GM23248 (cell line): ENCODE measurements around the gene ACSF3. TPM values are rescaled to one million over a fixed set of nuclear protein-coding genes. Genes with fewer than 3 reads are reported as not detected.

Experiments used
- DNase-seq: peaks from one replicate; pipeline ENCODE4 v3.0.0-alpha.2; 2015
- H2AFZ ChIP-seq: fragments of 200-600 bp; sonication (generic); 2 replicates; pipeline ENCODE4 v1.6.1; 2016; ENCODE audit warnings: antibody characterized with exemption
- H3F3A ChIP-seq: fragments of 200-600 bp; sonication (generic); 2 replicates; pipeline ENCODE4 v1.6.1; 2016; ENCODE audit warnings: mild to moderate bottlenecking, antibody characterized with exemption, mixed run types; ENCODE audit not compliant: insufficient read depth
- H3K27ac ChIP-seq: fragments of 200-600 bp; sonication (generic); 2 replicates; pipeline ENCODE4 v1.5.1; 2016; ENCODE audit warnings: mild to moderate bottlenecking
- H3K27me3 ChIP-seq: fragments of 200-600 bp; sonication (generic); replicated peaks from 2 replicates; pipeline ENCODE4 v1.6.1; 2016; ENCODE audit warnings: mild to moderate bottlenecking; ENCODE audit not compliant: insufficient read depth
- H3K36me3 ChIP-seq: fragments of 200-600 bp; sonication (generic); 2 replicates; pipeline ENCODE4 v1.6.1; 2016; ENCODE audit warnings: low read depth, mild to moderate bottlenecking
- H3K4me1 ChIP-seq: fragments of 200-600 bp; sonication (generic); 2 replicates; pipeline ENCODE4 v1.6.1; 2016; ENCODE audit warnings: mild to moderate bottlenecking; ENCODE audit not compliant: insufficient read depth
- H3K4me2 ChIP-seq: fragments of 200-600 bp; sonication (generic); one replicate; pipeline ENCODE4 v1.6.1; 2016; ENCODE audit warnings: mild to moderate bottlenecking; ENCODE audit not compliant: unreplicated experiment
- H3K4me3 ChIP-seq: fragments of 200-600 bp; sonication (generic); 2 replicates; pipeline ENCODE4 v1.5.1; 2016; ENCODE audit warnings: mild to moderate bottlenecking
- H3K79me2 ChIP-seq: fragments of 200-600 bp; sonication (generic); 2 replicates; pipeline ENCODE4 v1.6.1; 2016; ENCODE audit warnings: mild to moderate bottlenecking; ENCODE audit not compliant: insufficient read depth
- H3K9ac ChIP-seq: fragments of 200-600 bp; sonication (generic); 2 replicates; pipeline ENCODE4 v1.6.1; 2016; ENCODE audit warnings: mild to moderate bottlenecking
- H3K9me2 ChIP-seq: fragments of 200-600 bp; sonication (generic); 2 replicates; pipeline ENCODE4 v1.6.1; 2016; ENCODE audit warnings: mixed run types, mild to moderate bottlenecking, moderate library complexity; ENCODE audit not compliant: insufficient read depth
- H3K9me3 ChIP-seq: fragments of 200-600 bp; sonication (generic); one replicate; pipeline ENCODE4 v1.6.1; 2017; ENCODE audit warnings: low read depth
- H4K20me1 ChIP-seq: fragments of 200-600 bp; sonication (generic); 2 replicates; pipeline ENCODE4 v1.6.0; 2016; ENCODE audit not compliant: insufficient read depth
- EZH2 ChIP-seq: fragments of 200-600 bp; sonication (generic); IDR thresholded peaks from 2 replicates; pipeline ENCODE4 v1.6.1; 2018; ENCODE audit warnings: antibody characterized with exemption, mild to moderate bottlenecking; ENCODE audit not compliant: insufficient read depth, poor library complexity, severe bottlenecking
- EZH2phosphoT487 ChIP-seq: fragments of 200-600 bp; sonication (generic); IDR thresholded peaks from 2 replicates; pipeline ENCODE4 v1.6.1; 2018; ENCODE audit warnings: antibody characterized with exemption, moderate library complexity, mild to moderate bottlenecking, low read depth; ENCODE audit not compliant: insufficient read depth
- WGBS, 2 experiments: methylation state at CpG; one replicate each; pipeline ENCODE4 v1.1.6; 2015 to 2017; ENCODE audit warnings: low lambda C conversion rate in 2 of 2, low coverage in 1 of 2; ENCODE audit errors: missing lambda C conversion rate in 2 of 2; 5-methylcytosine and 5-hydroxymethylcytosine counted together
- in situ Hi-C: fragments of 300-500 bp; cut with MboI; formaldehyde crosslinking; loops from 2 replicates; pipeline ENCODE4 v1.15.0; 2020
- polyA plus RNA-seq: library from polyadenylated mRNA; unstranded; fragments of >200 nt; fragmentation: Nextera tagmentation; extraction: Ambion mirVana; gene quantifications from 2 replicates; pipeline ENCODE4 v1.2.1, GENCODE V29; 2016
- total RNA-seq: library from RNA; depleted of rRNA; stranded (reverse); fragments of >200 nt; shearing (Covaris generic); gene quantifications from 2 replicates; pipeline ENCODE4 v1.2.3, GENCODE V29; 2014

ACSF3 gene
- total and polyA plus RNA-seq, 2 experiments from 2014 or later, result 15.9 to 17.1 TPM

DNA sequence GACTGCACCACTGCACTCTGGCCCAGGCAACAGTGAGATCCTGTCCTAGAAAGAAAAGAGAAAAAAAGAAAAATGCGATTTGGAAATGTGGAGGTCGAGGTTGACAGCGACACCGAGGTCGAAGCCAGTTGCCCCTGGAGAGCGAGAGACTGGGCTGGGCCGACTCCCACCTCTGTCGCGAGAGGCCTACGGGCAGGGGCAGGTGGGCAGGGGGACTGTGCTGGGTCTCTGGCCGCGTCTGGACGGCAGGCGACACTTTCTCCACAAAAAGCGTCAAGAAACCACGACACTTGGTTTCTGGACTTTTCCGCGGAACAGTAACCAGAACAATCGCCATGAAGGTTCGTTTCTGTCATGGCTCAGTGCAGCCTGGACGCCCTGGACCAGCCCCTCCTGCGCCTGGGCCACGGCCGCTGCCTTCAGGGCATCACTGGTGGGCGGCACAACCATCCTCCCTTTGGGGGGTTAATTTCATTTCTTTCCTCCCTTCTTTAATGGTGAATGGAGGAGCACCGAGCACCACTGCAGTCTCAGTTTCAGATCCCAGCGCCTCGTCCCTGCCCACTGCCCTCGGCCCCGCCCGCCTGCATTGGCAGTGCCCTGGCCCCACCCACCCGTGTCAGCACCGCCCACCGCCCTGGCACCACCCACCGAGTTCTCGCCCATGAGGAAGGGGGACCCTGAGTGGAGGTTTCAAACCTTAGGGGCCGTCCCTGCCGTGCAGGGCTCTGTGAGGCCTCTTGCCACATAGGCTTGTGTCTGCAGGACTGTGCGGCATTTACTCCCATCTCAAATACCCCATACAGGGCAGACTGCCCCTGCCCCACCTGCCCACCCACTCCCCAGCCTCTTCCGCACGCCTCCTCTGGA, 59.4 kb downstream of the ACSF3 start:
- Histone ChIP-seq H3K27me3 (no peaks in the 10 kb centered on the region), H3K4me2 (no peak overlapping the region), H3K36me3 (no peaks in the 10 kb centered on the region), H3K4me3 (no peak overlapping the region), H3K9me3 (no peaks in the 10 kb centered on the region), H3K4me1 (peaks cover 12% of the 10 kb centered on the region), H3K9me2 (no peaks in the 10 kb centered on the region), H4K20me1 (no peaks in the 10 kb centered on the region), H3K27ac (no peak overlapping the region), H3F3A (peaks cover 13% of the 10 kb centered on the region), H3K79me2 (no peaks in the 10 kb centered on the region), H2AFZ (no peak overlapping the region), H3K9ac (no peak overlapping the region)
- WGBS, 2 experiments, result 88 to 91% methylated on average over 29 to 41 of the region's 41 CpGs
- no peak for TF ChIP-seq EZH2phosphoT487
- no peak for TF ChIP-seq EZH2
- in situ Hi-C loops, result no loop called here
- DNase-seq, result no peak

DNA sequence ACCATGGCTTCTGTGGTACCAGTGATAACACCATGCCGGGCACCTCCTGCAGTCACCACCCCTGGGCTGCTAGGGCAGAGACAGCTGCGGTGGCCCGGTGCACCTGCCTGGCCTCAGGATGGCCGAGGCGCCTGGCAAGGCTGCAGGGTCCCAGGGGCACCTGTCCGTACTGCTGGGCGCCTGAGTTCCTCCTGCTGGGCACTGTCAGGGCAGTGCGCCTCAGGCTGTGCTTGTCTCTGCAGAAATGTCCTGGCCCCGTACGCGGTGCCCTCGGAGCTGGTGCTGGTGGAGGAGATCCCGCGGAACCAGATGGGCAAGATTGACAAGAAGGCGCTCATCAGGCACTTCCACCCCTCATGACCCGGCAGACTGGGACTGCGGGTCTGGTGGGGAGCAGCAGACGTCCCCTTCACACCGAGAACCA, 60.2 kb downstream of the ACSF3 start:
- peaks cover 12% of the 10 kb centered on the region for H3K4me1 ChIP-seq
- in situ Hi-C loops, result no loop called here
- WGBS, 2 experiments, result 85 to 88% methylated on average over 19 of the region's 19 CpGs

DNA sequence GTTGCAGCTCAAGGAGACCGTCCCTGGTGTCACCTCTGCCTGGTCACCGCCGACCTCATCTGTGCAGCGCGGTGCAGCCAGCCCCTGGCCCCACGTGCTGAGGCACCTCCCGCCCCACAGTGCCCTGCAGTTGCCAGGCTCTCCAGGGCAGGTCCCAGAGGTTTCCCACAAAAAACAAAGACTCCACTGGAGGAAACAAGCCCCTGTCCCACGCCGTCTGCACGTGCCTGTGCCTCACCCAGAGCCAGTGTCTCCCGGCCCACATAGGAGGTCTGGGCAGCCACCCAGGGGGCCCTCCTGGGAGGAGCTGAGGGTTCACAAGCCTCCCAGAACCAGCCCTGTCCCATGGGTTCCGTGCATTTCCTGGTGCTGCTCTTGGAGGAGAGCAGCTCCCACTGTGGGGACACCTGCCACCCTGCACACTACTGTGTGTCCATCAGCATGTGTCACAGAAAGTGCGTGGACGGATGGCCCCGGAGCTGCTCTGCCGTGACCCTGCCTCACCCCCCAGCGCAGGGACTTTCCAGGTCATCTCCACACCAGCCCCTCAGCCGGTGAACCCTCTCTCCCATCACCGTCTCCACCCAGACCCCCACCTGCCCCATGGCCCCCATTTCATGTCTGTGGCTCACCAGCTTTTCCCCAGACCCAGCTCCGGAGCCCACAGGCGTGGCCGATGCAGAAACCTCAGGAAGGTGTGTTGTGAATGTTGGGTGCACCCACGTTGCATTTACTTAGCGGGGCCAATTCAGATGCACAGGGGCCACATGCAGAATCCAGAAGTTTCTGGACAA, 60.9 kb downstream of the ACSF3 start:
- TF ChIP-seq EZH2phosphoT487, result no peak
- no peak for TF ChIP-seq EZH2
- 60 to 61% methylated on average over 15 to 24 of the region's 24 CpGs for WGBS, 2 experiments
- H3K9ac ChIP-seq, result no peak overlapping the region
- peaks cover 20% of the 10 kb centered on the region for H3F3A ChIP-seq
- H3K4me1 ChIP-seq, result peaks cover 12% of the 10 kb centered on the region
- H3K27ac ChIP-seq, result no peak overlapping the region
- in situ Hi-C loops, result no loop called here
- H3K27me3 ChIP-seq, result no peaks in the 10 kb centered on the region
- H3K4me3 ChIP-seq, result no peak overlapping the region
- peak overlapping the region; percentile 11 for H3K4me2 ChIP-seq
- H3K9me3 ChIP-seq, result no peaks in the 10 kb centered on the region
- H3K9me2 ChIP-seq, result no peaks in the 10 kb centered on the region
- H3K36me3 ChIP-seq, result no peaks in the 10 kb centered on the region
- DNase-seq, result peak; percentile 15
- no peak overlapping the region for H2AFZ ChIP-seq
- H3K79me2 ChIP-seq, result no peaks in the 10 kb centered on the region
- H4K20me1 ChIP-seq, result no peaks in the 10 kb centered on the region

More for the DNA sequence above, 60.2 kb downstream of the ACSF3 start:
- H3K4me3 ChIP-seq, result no peak overlapping the region
- no peak overlapping the region for H2AFZ ChIP-seq
- H3K27ac ChIP-seq, result no peak overlapping the region
- no peaks in the 10 kb centered on the region for H4K20me1 ChIP-seq
- H3K9me3 ChIP-seq, result no peaks in the 10 kb centered on the region
- H3K9me2 ChIP-seq, result no peaks in the 10 kb centered on the region
- no peak overlapping the region for H3K9ac ChIP-seq
- no peaks in the 10 kb centered on the region for H3K27me3 ChIP-seq
- H3K79me2 ChIP-seq, result no peaks in the 10 kb centered on the region
- TF ChIP-seq EZH2phosphoT487, result no peak
- TF ChIP-seq EZH2, result no peak
- H3K36me3 ChIP-seq, result no peaks in the 10 kb centered on the region
- H3F3A ChIP-seq, result peaks cover 20% of the 10 kb centered on the region
- H3K4me2 ChIP-seq, result no peak overlapping the region
- DNase-seq, result no peak

DNA sequence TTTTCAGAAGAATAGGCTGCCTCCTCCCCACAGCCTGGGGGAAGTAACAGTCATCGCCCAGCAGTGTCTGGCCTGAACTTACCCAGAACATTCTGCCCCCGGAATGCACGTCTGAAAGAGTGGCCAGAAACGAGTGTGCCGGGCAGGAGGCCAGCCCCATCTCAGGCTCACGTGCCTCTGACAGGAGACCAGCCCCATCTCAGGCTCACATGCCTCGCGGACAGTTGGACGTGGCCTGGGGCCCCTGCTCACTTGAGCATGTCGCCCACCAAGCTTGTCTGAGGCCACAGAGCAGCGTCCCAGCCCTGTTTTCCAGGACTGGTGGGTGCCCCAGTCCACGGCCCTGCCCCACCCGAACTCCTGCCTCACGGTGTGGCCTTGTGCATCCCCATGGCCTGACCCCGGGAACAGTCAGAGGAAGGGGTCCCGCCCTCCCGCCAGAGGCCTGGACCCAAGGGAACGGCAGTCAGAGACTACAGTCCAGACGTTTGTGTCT, 61.6 kb downstream of the ACSF3 start:
- Histone ChIP-seq H3K36me3 (no peaks in the 10 kb centered on the region), H3K27me3 (no peaks in the 10 kb centered on the region), H4K20me1 (no peaks in the 10 kb centered on the region), H3K4me1 (peaks cover 12% of the 10 kb centered on the region), H3K9me2 (no peaks in the 10 kb centered on the region), H3F3A (peaks cover 20% of the 10 kb centered on the region), H3K9me3 (no peaks in the 10 kb centered on the region), H3K9ac (peak overlapping the region; percentile 34), H3K79me2 (no peaks in the 10 kb centered on the region), H3K4me2 (no peak overlapping the region), H3K4me3 (no peak overlapping the region), H2AFZ (no peak overlapping the region), H3K27ac (peak overlapping the region; percentile 23)
- 21 to 24% methylated on average over 18 to 19 of the region's 19 CpGs for WGBS, 2 experiments
- in situ Hi-C loops, result no loop called here
- TF ChIP-seq EZH2phosphoT487, result no peak
- no peak for TF ChIP-seq EZH2
- peak; percentile 84 for DNase-seq
